Measurements from ENCODE around the gene SLC7A11. TPM values are rescaled to one million over a fixed set of nuclear protein-coding genes. Genes with fewer than 3 reads are reported as not detected.

The SLC7A11 gene
- total and polyA plus RNA-seq, 2 experiments from 2014 or later: 10.0 to 33.9 TPM

- TF ChIP-seq CREB1 (CRISPR knock-in tag; IDR thresholded peaks at IDR 0.05; ENCODE audit: low read depth): no peak
- no peak for TF ChIP-seq EZH2 (IDR thresholded peaks at IDR 0.05; ENCODE audit: low read depth, unreplicated experiment)
- TF ChIP-seq ETS1 (IDR thresholded peaks at IDR 0.05): no peak
- no peak for TF ChIP-seq ZNF114 (CRISPR knock-in tag; IDR thresholded peaks at IDR 0.05)
- no peak for TF ChIP-seq NANOG (IDR thresholded peaks at IDR 0.05; ENCODE audit: borderline replicate concordance)
- TF ChIP-seq STAT1 (IDR thresholded peaks at IDR 0.05; ENCODE audit: unreplicated experiment): no peak
- TF ChIP-seq ZNF331 (CRISPR knock-in tag; IDR thresholded peaks at IDR 0.05; ENCODE audit: low read depth): no peak
- TF ChIP-seq EZH2phosphoT487 (IDR thresholded peaks at IDR 0.05; ENCODE audit: unreplicated experiment): no peak
Observed at GRCh38 chr4:138164208-138164607, 77.9 kb downstream of the SLC7A11 start (continued).

- Mint-ChIP-seq H3K9me3 (no peaks in the 10 kb centered on the region), H3K27me3 (ENCODE audit: insufficient read depth, low read depth, poor library complexity) (no peaks in the 10 kb centered on the region)
Observed at GRCh38 chr4:138163171-138163570, 79.0 kb downstream of the SLC7A11 start.

GRCh38 chr4:138162259-138162658 is 79.9 kb downstream of the SLC7A11 start:
- peaks cover 12% of the 10 kb centered on the region for H3K4me1 Mint-ChIP-seq
- H3K9me2 ChIP-seq (ENCODE audit: insufficient read depth): no peaks in the 10 kb centered on the region
- DNase-seq (ENCODE audit: low spot score) (no peak), ATAC-seq (no peak; the same call in 2 of the 3 replicates)
- H3K4me1 ChIP-seq (ENCODE audit: insufficient read depth): no peaks in the 10 kb centered on the region; the same call in 1 of the 2 replicates
- H3K27ac ChIP-seq (ENCODE audit: low read depth): no peak overlapping the region
- no peak overlapping the region for H2AFZ ChIP-seq
- no peaks in the 10 kb centered on the region for H3K9me3 Mint-ChIP-seq
- no peaks in the 10 kb centered on the region for H4K20me1 ChIP-seq (replicated peaks; ENCODE audit: insufficient read depth)
- no peak overlapping the region for H3K4me3 ChIP-seq
- no peak overlapping the region for H3K27ac Mint-ChIP-seq
- no peak overlapping the region for H3K4me3 Mint-ChIP-seq
- H3K27me3 ChIP-seq (ENCODE audit: insufficient read depth): no peaks in the 10 kb centered on the region
- no peaks in the 10 kb centered on the region for H3K79me2 ChIP-seq (replicated peaks; ENCODE audit: insufficient read depth)
- no peaks in the 10 kb centered on the region for H3K36me3 Mint-ChIP-seq (ENCODE audit: low read depth)
- no peaks in the 10 kb centered on the region for H3K36me3 ChIP-seq (ENCODE audit: insufficient read depth)
- no peaks in the 10 kb centered on the region for H3K27me3 Mint-ChIP-seq (ENCODE audit: insufficient read depth, low read depth, poor library complexity)
- H3F3A ChIP-seq (replicated peaks; ENCODE audit: low read depth): no peaks in the 10 kb centered on the region
- H3K4me2 ChIP-seq: no peak overlapping the region
- TF ChIP-seq CTCF (conservative IDR thresholded peaks at IDR 0.05; ENCODE audit: low read depth in 2 of 2) (no peak), ZNF462 (CRISPR knock-in tag; IDR thresholded peaks at IDR 0.05) (no peak), POLR2AphosphoS5 (IDR thresholded peaks at IDR 0.05; ENCODE audit: low read depth) (no peak)

More at GRCh38 chr4:138163171-138163570, 79.0 kb downstream of the SLC7A11 start:
- H3K4me3 ChIP-seq: no peak overlapping the region
- no peak overlapping the region for H3K4me2 ChIP-seq
- no peaks in the 10 kb centered on the region for H3K79me2 ChIP-seq (replicated peaks; ENCODE audit: insufficient read depth)
- no peaks in the 10 kb centered on the region for H4K20me1 ChIP-seq (replicated peaks; ENCODE audit: insufficient read depth)
- no peaks in the 10 kb centered on the region for H3K27me3 ChIP-seq (ENCODE audit: insufficient read depth)
- Mint-ChIP-seq H3K27ac (no peak overlapping the region), H3K36me3 (ENCODE audit: low read depth) (no peaks in the 10 kb centered on the region), H3K4me1 (peaks cover 12% of the 10 kb centered on the region), H3K4me3 (no peak overlapping the region)
- H3F3A ChIP-seq (replicated peaks; ENCODE audit: low read depth): no peaks in the 10 kb centered on the region
- H3K27ac ChIP-seq (ENCODE audit: low read depth): no peak overlapping the region
- H3K4me1 ChIP-seq (ENCODE audit: insufficient read depth): no peaks in the 10 kb centered on the region; the same call in 1 of the 2 replicates
- DNase-seq (ENCODE audit: low spot score): no peak
- ATAC-seq: no peak
- no peak for TF ChIP-seq ZNF114 (CRISPR knock-in tag; IDR thresholded peaks at IDR 0.05)
- TF ChIP-seq POLR2AphosphoS5 (IDR thresholded peaks at IDR 0.05; ENCODE audit: low read depth): no peak
- no peaks in the 10 kb centered on the region for H3K36me3 ChIP-seq (ENCODE audit: insufficient read depth)
- no peaks in the 10 kb centered on the region for H3K9me2 ChIP-seq (ENCODE audit: insufficient read depth)
- no peak overlapping the region for H2AFZ ChIP-seq

Data from GM23338 (cell line).